Trophoblast cell (in vitro differentiated cells and primary cell): Measurements from ENCODE around the gene TRAF6.

Source experiments
- DNase-seq, 2 donors: peaks; one replicate each; pipeline ENCODE4 v3.0.0-alpha.2; 2016
- H2AFZ ChIP-seq: 2 replicates; pipeline ENCODE4 v1.6.1; 2013; ENCODE audit warnings: low read length, moderate library complexity, mild to moderate bottlenecking; ENCODE audit not compliant: insufficient read depth, poor library complexity
- H2AK5ac ChIP-seq: 2 replicates; pipeline ENCODE4 v1.6.1; 2013; ENCODE audit warnings: mild to moderate bottlenecking, low read length
- H2BK120ac ChIP-seq: 2 replicates; pipeline ENCODE4 v1.6.1; 2013; ENCODE audit warnings: low read length, mild to moderate bottlenecking, moderate library complexity; ENCODE audit not compliant: insufficient read depth, poor library complexity
- H2BK12ac ChIP-seq: 2 replicates; pipeline ENCODE4 v1.6.1; 2013; ENCODE audit warnings: mild to moderate bottlenecking, low read length, moderate library complexity
- H2BK5ac ChIP-seq: 2 replicates; pipeline ENCODE4 v1.6.1; 2013; ENCODE audit warnings: low read length, low read depth, moderate library complexity, mild to moderate bottlenecking; ENCODE audit not compliant: poor library complexity
- H3K14ac ChIP-seq: 2 replicates; pipeline ENCODE4 v1.6.1; 2013; ENCODE audit warnings: mild to moderate bottlenecking, low read length
- H3K18ac ChIP-seq: 2 replicates; pipeline ENCODE4 v1.6.1; 2013; ENCODE audit warnings: mild to moderate bottlenecking, low read length
- H3K23ac ChIP-seq: 2 replicates; pipeline ENCODE4 v1.6.1; 2013; ENCODE audit warnings: low read length
- H3K27ac ChIP-seq: 2 replicates; pipeline ENCODE4 v1.5.1; 2013; ENCODE audit warnings: low read depth, mild to moderate bottlenecking, inconsistent platforms, low read length, moderate library complexity
- H3K27me3 ChIP-seq: 2 replicates; pipeline ENCODE4 v1.6.1; 2013; ENCODE audit warnings: inconsistent platforms, mild to moderate bottlenecking, low read length, moderate library complexity; ENCODE audit not compliant: insufficient read depth
- H3K36me3 ChIP-seq, 2 experiments: 1 replicate in 1 of 2; 2 replicates in 1 of 2; pipeline ENCODE4 v1.6.1; 2013; ENCODE audit warnings: low read length in 2 of 2, mild to moderate bottlenecking in 2 of 2, moderate library complexity in 1 of 2; ENCODE audit not compliant: insufficient read depth in 2 of 2, control insufficient read depth in 1 of 2
- H3K4ac ChIP-seq: 2 replicates; pipeline ENCODE4 v1.6.1; 2013; ENCODE audit warnings: low read depth, mild to moderate bottlenecking, low read length, moderate library complexity
- H3K4me1 ChIP-seq, 2 experiments: 1 replicate in 1 of 2; 2 replicates in 1 of 2; pipeline ENCODE4 v1.6.1; 2013; ENCODE audit warnings: low read length in 2 of 2, mild to moderate bottlenecking in 2 of 2, moderate library complexity in 1 of 2; ENCODE audit not compliant: insufficient read depth in 2 of 2, control insufficient read depth in 1 of 2
- H3K4me2 ChIP-seq: 2 replicates; pipeline ENCODE4 v1.6.1; 2013; ENCODE audit warnings: inconsistent platforms, mild to moderate bottlenecking, low read length, moderate library complexity
- H3K4me3 ChIP-seq: 2 replicates; pipeline ENCODE4 v1.5.1; 2013; ENCODE audit warnings: mild to moderate bottlenecking, low read depth, low read length, inconsistent platforms
- H3K79me1 ChIP-seq: one replicate; pipeline ENCODE4 v1.6.1; 2013; ENCODE audit warnings: low read length
- H3K79me2 ChIP-seq: 2 replicates; pipeline ENCODE4 v1.6.1; 2013; ENCODE audit warnings: low read length, mild to moderate bottlenecking; ENCODE audit not compliant: control insufficient read depth, insufficient read depth, poor library complexity
- H3K9ac ChIP-seq: 2 replicates; pipeline ENCODE4 v1.6.1; 2013; ENCODE audit warnings: mild to moderate bottlenecking, low read length
- H3K9me3 ChIP-seq: 2 replicates; pipeline ENCODE4 v1.6.1; 2013; ENCODE audit warnings: low read depth, mild to moderate bottlenecking, control low read depth, inconsistent platforms, low read length; ENCODE audit not compliant: insufficient read depth
- H4K12ac ChIP-seq: 2 replicates; pipeline ENCODE4 v1.6.1; 2013; ENCODE audit warnings: low read depth, mild to moderate bottlenecking, low read length, moderate library complexity
- H4K8ac ChIP-seq: 2 replicates; pipeline ENCODE4 v1.6.1; 2013; ENCODE audit warnings: low read depth, mild to moderate bottlenecking, low read length, moderate library complexity
- H4K91ac ChIP-seq: one replicate; pipeline ENCODE4 v1.6.1; 2013; ENCODE audit warnings: low read depth, mild to moderate bottlenecking, low read length, moderate library complexity
- WGBS: extraction: QIAGEN DNeasy Blood & Tissue Kit; methylation state at CpG from one replicate; pipeline ENCODE4 v1.1.7; 2013; ENCODE audit warnings: missing lambda C conversion rate; ENCODE audit not compliant: insufficient read length, insufficient coverage; ENCODE audit errors: extremely low coverage; 5-methylcytosine and 5-hydroxymethylcytosine counted together

The TRAF6 gene

GRCh38 chr11:36449561-36450096, 60.4 kb downstream of the TRAF6 start:
- Histone ChIP-seq H3K27ac (no peak overlapping the region), H2AK5ac (no peak overlapping the region), H3K4me2 (no peak overlapping the region), H3K9ac (no peak overlapping the region), H3K23ac (no peak overlapping the region), H3K18ac (no peak overlapping the region), H3K9me3 (no peaks in the 10 kb centered on the region), H3K4me1 (peaks cover 3 to 9% of the 10 kb centered on the region in 2 experiments), H4K8ac (no peak overlapping the region), H3K14ac (no peak overlapping the region), H3K36me3 (peaks cover 17 to 32% of the 10 kb centered on the region in 2 experiments), H4K12ac (no peak overlapping the region), H3K27me3 (no peaks in the 10 kb centered on the region), H2AFZ (no peak overlapping the region), H3K4me3 (no peak overlapping the region), H2BK120ac (no peak overlapping the region), H4K91ac (no peak overlapping the region), H2BK12ac (no peak overlapping the region), H2BK5ac (no peak overlapping the region), H3K4ac (no peak overlapping the region), H3K79me2 (no peaks in the 10 kb centered on the region), H3K79me1 (peaks cover 3% of the 10 kb centered on the region)
- WGBS, result no CpG with 5 or more reads among the region's 5 CpGs
- no peak for DNase-seq

- Histone ChIP-seq H3K9ac (no peak overlapping the region), H2AK5ac (no peak overlapping the region), H3K27me3 (no peaks in the 10 kb centered on the region), H3K4me3 (no peak overlapping the region), H3K36me3 (peaks cover 15 to 29% of the 10 kb centered on the region in 2 experiments), H2BK5ac (no peak overlapping the region), H3K4me1 (no peaks in the 10 kb centered on the region), H2BK12ac (no peak overlapping the region), H2BK120ac (no peak overlapping the region), H3K79me2 (no peaks in the 10 kb centered on the region), H3K79me1 (no peaks in the 10 kb centered on the region), H3K18ac (no peak overlapping the region), H3K4me2 (no peak overlapping the region), H4K91ac (no peak overlapping the region), H3K14ac (no peak overlapping the region), H3K23ac (no peak overlapping the region), H3K9me3 (no peaks in the 10 kb centered on the region), H3K27ac (no peak overlapping the region), H4K12ac (no peak overlapping the region), H4K8ac (no peak overlapping the region), H3K4ac (no peak overlapping the region), H2AFZ (no peak overlapping the region)
- DNase-seq, result peak; percentile 63 to 75
- WGBS, result no CpG with 5 or more reads among the region's 8 CpGs
These were observed 62.1 kb downstream of the TRAF6 start for GRCh38 chr11:36447947-36448346.

GRCh38 chr11:36447514-36447913, 62.6 kb downstream of the TRAF6 start:
- H3K4me3 ChIP-seq, result no peak overlapping the region
- WGBS, result no CpG with 5 or more reads among the region's 2 CpGs
- H2BK120ac ChIP-seq, result no peak overlapping the region
- H3K27me3 ChIP-seq, result no peaks in the 10 kb centered on the region
- no peak overlapping the region for H4K12ac ChIP-seq
- H2AK5ac ChIP-seq, result no peak overlapping the region
- no peak overlapping the region for H3K4ac ChIP-seq
- H3K14ac ChIP-seq, result no peak overlapping the region
- H4K8ac ChIP-seq, result no peak overlapping the region
- no peaks in the 10 kb centered on the region for H3K79me2 ChIP-seq
- H4K91ac ChIP-seq, result no peak overlapping the region
- no peak overlapping the region for H2BK12ac ChIP-seq
- no peak overlapping the region for H3K23ac ChIP-seq
- no peak overlapping the region for H2AFZ ChIP-seq
- H2BK5ac ChIP-seq, result no peak overlapping the region
- H3K4me1 ChIP-seq, result no peaks in the 10 kb centered on the region
- no peak overlapping the region for H3K27ac ChIP-seq
- H3K9me3 ChIP-seq, result no peaks in the 10 kb centered on the region
- H3K36me3 ChIP-seq, result peaks cover 14 to 29% of the 10 kb centered on the region in 2 experiments
- no peak overlapping the region for H3K18ac ChIP-seq
- DNase-seq, result no peak
- H3K4me2 ChIP-seq, result no peak overlapping the region
- no peak overlapping the region for H3K9ac ChIP-seq
- H3K79me1 ChIP-seq, result no peaks in the 10 kb centered on the region

- Histone ChIP-seq H3K4me2 (no peak overlapping the region), H3K9ac (no peak overlapping the region), H3K18ac (no peak overlapping the region), H2AK5ac (no peak overlapping the region), H3K14ac (no peak overlapping the region), H3K36me3 (peaks cover 11 to 18% of the 10 kb centered on the region in 2 experiments), H3K79me1 (no peaks in the 10 kb centered on the region), H2BK120ac (no peak overlapping the region), H4K8ac (no peak overlapping the region), H3K4me3 (no peak overlapping the region), H3K9me3 (no peaks in the 10 kb centered on the region), H2BK12ac (no peak overlapping the region), H3K27me3 (no peaks in the 10 kb centered on the region), H4K12ac (no peak overlapping the region), H3K23ac (no peak overlapping the region), H3K79me2 (no peaks in the 10 kb centered on the region), H4K91ac (no peak overlapping the region), H2AFZ (no peak overlapping the region), H3K4ac (no peak overlapping the region), H3K4me1 (no peaks in the 10 kb centered on the region), H3K27ac (no peak overlapping the region), H2BK5ac (no peak overlapping the region)
- WGBS, result no CpG with 5 or more reads among the region's 7 CpGs
- DNase-seq, result no peak
These were observed 63.9 kb downstream of the TRAF6 start for GRCh38 chr11:36446135-36446534.
